H1 (cell line): ENCODE results near the gene ARMH3. TPM values are rescaled to one million over a fixed set of nuclear protein-coding genes. Genes with fewer than 3 reads are reported as not detected.

Experiments used
- CTCF ChIA-PET: fragments of 300-600 bp; sonication (Branson Sonifier 250); formaldehyde crosslinking; loops from one replicate; lab custom pipeline; 2021; ENCODE audit not compliant: partially characterized antibody; lab: Charles Lee
- POLR2A ChIA-PET: fragments of 300-600 bp; sonication (Branson Sonifier 250); formaldehyde crosslinking; loops from one replicate; lab custom pipeline; 2021; ENCODE audit warnings: inconsistent platforms; ENCODE audit not compliant: partially characterized antibody; lab: Charles Lee
- DNase-seq, 2 experiments: peaks; one replicate each; pipeline versions ENCODE4 v3.0.0 to v3.0.0-alpha.2; 2010 to 2022; ENCODE audit warnings: low spot score in 2 of 2, low read depth in 1 of 2, mixed read lengths in 1 of 2
- FAIRE-seq: peaks from 2 replicates; lab custom pipeline; 2011; peaks lifted over from hg19 to GRCh38; lab: Jason Lieb, UNC
- H2AFZ ChIP-seq: 2 replicates; pipeline ENCODE4 v1.8.1; 2012; ENCODE audit warnings: low read length, inconsistent platforms
- H2AK5ac ChIP-seq: 2 replicates; pipeline ENCODE4 v1.6.1; 2013; ENCODE audit warnings: low read depth, low read length
- H2BK120ac ChIP-seq: replicated peaks from 2 replicates; pipeline ENCODE3; 2013; ENCODE audit warnings: low read depth, low read length, inconsistent platforms
- H2BK12ac ChIP-seq: 2 replicates; pipeline ENCODE4 v1.6.1; 2013; ENCODE audit warnings: low read depth, low read length
- H2BK15ac ChIP-seq: 2 replicates; pipeline ENCODE4 v1.6.1; 2013; ENCODE audit warnings: low read length
- H2BK20ac ChIP-seq: 2 replicates; pipeline ENCODE4 v1.6.1; 2013; ENCODE audit warnings: low read length
- H2BK5ac ChIP-seq: 2 replicates; pipeline ENCODE4 v1.6.1; 2013; ENCODE audit warnings: low read depth, low read length
- H3K14ac ChIP-seq: 2 replicates; pipeline ENCODE4 v1.6.1; 2013; ENCODE audit warnings: inconsistent platforms; ENCODE audit not compliant: insufficient read length
- H3K18ac ChIP-seq: 2 replicates; pipeline ENCODE4 v1.6.1; 2013; ENCODE audit warnings: low read length; ENCODE audit errors: extremely low read depth
- H3K23ac ChIP-seq: 2 replicates; pipeline ENCODE4 v1.6.1; 2013; ENCODE audit warnings: inconsistent platforms; ENCODE audit not compliant: insufficient read length
- H3K23me2 ChIP-seq: 2 replicates; pipeline ENCODE4 v1.6.1; 2013; ENCODE audit warnings: low read depth, low read length
- H3K27ac ChIP-seq: 2 replicates; pipeline ENCODE4 v1.6.1; 2011; ENCODE audit warnings: low read depth, low read length, inconsistent platforms
- H3K27me3 ChIP-seq, 4 experiments: replicated peaks in 1 of 4; 1 replicate in 1 of 4; 2 replicates in 3 of 4; pipeline versions ENCODE4 v1.6.1 to v1.8.1; 2011 to 2013; ENCODE audit warnings: low read length in 3 of 4, mild to moderate bottlenecking in 3 of 4, inconsistent platforms in 2 of 4, mixed read lengths in 2 of 4, moderate library complexity in 1 of 4; ENCODE audit not compliant: control insufficient read depth in 3 of 4, insufficient read depth in 3 of 4; ENCODE audit errors: extremely low read depth in 1 of 4
- H3K36me3 ChIP-seq, 4 experiments: 2 replicates each; pipeline versions ENCODE4 v1.6.1 to v1.8.1; 2011 to 2013; ENCODE audit warnings: mild to moderate bottlenecking in 4 of 4, low read length in 3 of 4, moderate library complexity in 2 of 4, control low read depth in 1 of 4, inconsistent platforms in 1 of 4; ENCODE audit not compliant: insufficient read depth in 4 of 4, control insufficient read depth in 2 of 4
- H3K4ac ChIP-seq: replicated peaks from 2 replicates; pipeline ENCODE3; 2013; ENCODE audit warnings: low read length, low read depth, mixed read lengths, inconsistent platforms; ENCODE audit not compliant: insufficient read length
- H3K4me1 ChIP-seq, 4 experiments: replicated peaks in 1 of 4; 1 replicate in 1 of 4; 2 replicates in 3 of 4; pipeline versions ENCODE4 v1.6.1 to v1.8.1; 2011 to 2013; ENCODE audit warnings: low read length in 3 of 4, inconsistent platforms in 2 of 4, mixed read lengths in 1 of 4; ENCODE audit not compliant: insufficient read depth in 4 of 4, control insufficient read depth in 3 of 4
- H3K4me2 ChIP-seq, 2 experiments: 2 replicates each; pipeline versions ENCODE4 v1.6.1 to v1.8.1; 2011 to 2013; ENCODE audit warnings: low read depth in 2 of 2, low read length in 2 of 2, control low read depth in 1 of 2, inconsistent platforms in 1 of 2, mild to moderate bottlenecking in 1 of 2; ENCODE audit not compliant: insufficient read depth in 1 of 2
- H3K4me3 ChIP-seq, 4 experiments: fragments of 200-600, 300-600 bp in 1 of 4; sonication (generic), shearing (Covaris generic), sonication (Bioruptor Twin) in 1 of 4; 2 replicates each; pipeline versions ENCODE4 v1.5.1 to v1.8.1; 2011 to 2016; ENCODE audit warnings: low read length in 4 of 4, low read depth in 3 of 4, control low read depth in 2 of 4, inconsistent platforms in 2 of 4, mild to moderate bottlenecking in 2 of 4, mixed read lengths in 1 of 4, moderate library complexity in 1 of 4; ENCODE audit not compliant: insufficient read depth in 2 of 4; ENCODE audit errors: extremely low read depth in 1 of 4
- H3K56ac ChIP-seq: replicated peaks from 2 replicates; pipeline ENCODE3; 2013; ENCODE audit warnings: low read depth, mild to moderate bottlenecking, mixed read lengths, low read length, inconsistent platforms; ENCODE audit not compliant: insufficient read length
- H3K79me1 ChIP-seq: 2 replicates; pipeline ENCODE4 v1.6.1; 2013; ENCODE audit warnings: low read depth, low read length, control low read depth
- H3K79me2 ChIP-seq, 2 experiments: 2 replicates each; pipeline versions ENCODE4 v1.6.1 to v1.8.1; 2012 to 2013; ENCODE audit warnings: low read length in 2 of 2, mild to moderate bottlenecking in 2 of 2, inconsistent platforms in 1 of 2; ENCODE audit not compliant: insufficient read depth in 2 of 2, control insufficient read depth in 1 of 2
- H3K9ac ChIP-seq, 4 experiments: replicated peaks in 1 of 4; 1 replicate in 1 of 4; 2 replicates in 3 of 4; pipeline versions ENCODE4 v1.6.1 to v1.8.1; 2011 to 2013; ENCODE audit warnings: low read depth in 3 of 4, low read length in 3 of 4, control low read depth in 2 of 4, mild to moderate bottlenecking in 2 of 4, moderate library complexity in 2 of 4, inconsistent platforms in 1 of 4; ENCODE audit errors: extremely low read depth in 1 of 4
- H3K9me3 ChIP-seq, 2 experiments: 2 replicates each; pipeline versions ENCODE4 v1.6.1 to v1.8.1; 2012 to 2013; ENCODE audit warnings: mild to moderate bottlenecking in 2 of 2, moderate library complexity in 2 of 2, control low read depth in 1 of 2, inconsistent platforms in 1 of 2, low read depth in 1 of 2, low read length in 1 of 2, mixed read lengths in 1 of 2; ENCODE audit not compliant: insufficient read depth in 2 of 2
- H4K20me1 ChIP-seq, 2 experiments: replicated peaks in 1 of 2; 2 replicates each; pipeline versions ENCODE3 to v1.8.1; 2011 to 2013; ENCODE audit warnings: inconsistent platforms in 2 of 2, low read length in 2 of 2, mild to moderate bottlenecking in 1 of 2; ENCODE audit not compliant: insufficient read depth in 2 of 2, control insufficient read depth in 1 of 2
- H4K5ac ChIP-seq: 2 replicates; pipeline ENCODE4 v1.6.1; 2013; ENCODE audit warnings: low read length, low read depth, mixed read lengths, inconsistent platforms; ENCODE audit not compliant: insufficient read length
- H4K8ac ChIP-seq: 2 replicates; pipeline ENCODE4 v1.8.0; 2013; ENCODE audit warnings: mild to moderate bottlenecking, moderate library complexity, low read length, inconsistent platforms; ENCODE audit not compliant: insufficient read depth; ENCODE audit errors: extremely low read depth
- H4K91ac ChIP-seq: replicated peaks from 2 replicates; pipeline ENCODE3; 2013; ENCODE audit warnings: low read length, mixed read lengths, inconsistent platforms; ENCODE audit not compliant: insufficient read length
- CHD1 ChIP-seq: IDR thresholded peaks from 2 replicates; pipeline ENCODE4 v1.6.1; 2012; ENCODE audit warnings: low read depth, low read length, improper control_type of control experiment
- CHD2 ChIP-seq: IDR thresholded peaks from 2 replicates; pipeline ENCODE4 v1.6.1; 2012; ENCODE audit warnings: low read length, improper control_type of control experiment
- EGR1 ChIP-seq: IDR thresholded peaks from 2 replicates; pipeline ENCODE4 v1.6.1; 2011; ENCODE audit warnings: low read depth, low read length, borderline replicate concordance
- GABPA ChIP-seq: IDR thresholded peaks from 2 replicates; pipeline ENCODE4 v1.6.1; 2011; ENCODE audit warnings: mild to moderate bottlenecking, low read length, moderate library complexity, borderline replicate concordance; ENCODE audit not compliant: insufficient read depth
- RXRA ChIP-seq: IDR thresholded peaks from 2 replicates; pipeline ENCODE4 v1.6.1; 2011; ENCODE audit warnings: low read depth, mild to moderate bottlenecking, low read length, moderate library complexity; ENCODE audit not compliant: insufficient read depth
- WGBS, 2 experiments: shearing (Covaris generic) in 1 of 2; methylation state at CpG; one replicate each; pipeline versions ENCODE4 v1.1.6 to v1.1.7; 2013 to 2015; ENCODE audit warnings: low lambda C conversion rate in 2 of 2, mixed read lengths in 2 of 2, inconsistent platforms in 1 of 2, low coverage in 1 of 2, missing lambda C conversion rate in 1 of 2; ENCODE audit not compliant: insufficient replicate concordance in 2 of 2, insufficient coverage in 1 of 2, insufficient read length in 1 of 2; ENCODE audit errors: extremely low coverage in 1 of 2, missing lambda C conversion rate in 1 of 2; 5-methylcytosine and 5-hydroxymethylcytosine counted together
- polyA plus RNA-seq, 7 experiments: library from polyadenylated mRNA; depleted of rRNA in 3 of 7; stranded (reverse) in 5 of 7; unstranded in 2 of 7; fragments of >200 nt in 5 of 7; fragments of 200-250 nt in 2 of 7; gene quantifications; 1 replicate in 5 of 7; 2 replicates in 1 of 7; 4 replicates in 1 of 7; pipeline versions ENCODE4 v1.2.1 to v1.2.3, GENCODE V29; 2011 to 2013; ENCODE audit warnings: missing spikeins in 2 of 7, mixed read lengths in 2 of 7
- total RNA-seq: library from RNA; stranded (reverse); fragmentation: NEBNext Ultra II Directional; extraction: Animal tissue kit (Norgen Biotek cat#: 25700); gene quantifications from 2 replicates; pipeline ENCODE4 v1.2.1, GENCODE V29; 2021

ARMH3 gene
- total and polyA plus RNA-seq, 2 of the 8 experiments (the other 6 are each of a cell fraction or from before 2014, with no cell fraction given): 11.6 to 18.3 TPM

DNA sequence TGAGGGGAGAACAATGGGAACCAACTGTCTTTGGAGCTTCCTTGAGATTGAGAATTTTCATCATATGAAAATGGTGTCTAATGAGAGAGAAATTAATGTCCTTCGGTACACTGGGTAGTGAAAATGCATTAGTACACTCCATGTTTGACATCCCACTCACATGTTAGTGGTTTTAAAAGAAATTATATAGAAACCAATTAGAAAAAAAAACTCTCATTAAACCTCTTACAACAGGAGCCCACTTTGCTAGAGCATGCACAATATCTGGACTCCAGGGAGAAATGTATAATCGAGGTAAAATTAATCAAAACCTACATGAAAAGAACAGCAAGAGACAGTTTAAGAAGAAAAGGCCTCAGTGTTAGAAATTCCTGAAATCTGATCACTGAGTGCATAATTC is 133.1 kb downstream of the ARMH3 start:
- H3K79me1 ChIP-seq: no peaks in the 10 kb centered on the region; the same call in 1 of the 2 replicates
- ChIA-PET POLR2A (no interaction called here), CTCF (interaction anchor here (1.0 to 1.6 kb wide), 7 partner anchors 11 to 150 kb away, joined by 3 to 6 read pairs (median 3); no protein-coding TSS in a partner anchor)
- no peaks in the 10 kb centered on the region for H3K27me3 ChIP-seq
- no peak overlapping the region for H2BK20ac ChIP-seq
- H2BK5ac ChIP-seq: no peak overlapping the region
- no peak overlapping the region for H3K23ac ChIP-seq
- FAIRE-seq: no peak
- H3K4me1 ChIP-seq: peaks cover 0 to 7% (median 6%) of the 10 kb centered on the region in 4 experiments; a peak in 4 of 7 replicates
- H3K79me2 ChIP-seq: no peaks in the 10 kb centered on the region
- no peak overlapping the region for H2BK120ac ChIP-seq
- H2AK5ac ChIP-seq: no peak overlapping the region
- no peak overlapping the region for H4K5ac ChIP-seq
- no peak for DNase-seq
- no peak overlapping the region for H3K4me3 ChIP-seq
- TF ChIP-seq GABPA (no peak), EGR1 (no peak), RXRA (no peak), CHD2 (no peak), CHD1 (no peak)
- no peak overlapping the region for H3K4me2 ChIP-seq
- H3K56ac ChIP-seq: no peak overlapping the region
- H4K20me1 ChIP-seq: no peaks in the 10 kb centered on the region
- H3K18ac ChIP-seq: no peak overlapping the region
- no peak overlapping the region for H3K9ac ChIP-seq
- H3K27ac ChIP-seq: no peak overlapping the region
- no peaks in the 10 kb centered on the region for H3K9me3 ChIP-seq
- H3K14ac ChIP-seq: no peak overlapping the region
- H2BK15ac ChIP-seq: no peak overlapping the region
- no peak overlapping the region for H2AFZ ChIP-seq
- no peak overlapping the region for H4K8ac ChIP-seq
- no peak overlapping the region for H2BK12ac ChIP-seq
- no peaks in the 10 kb centered on the region for H3K36me3 ChIP-seq
- no peak overlapping the region for H4K91ac ChIP-seq
- no peak overlapping the region for H3K4ac ChIP-seq
- H3K23me2 ChIP-seq: no peaks in the 10 kb centered on the region
- 80% methylated on average over 2 of the region's 2 CpGs; no CpG with 5 or more reads in 1 of the 2 experiments for WGBS, 2 experiments
